Uterus (tissue), 4 donors: Measurements from ENCODE around the gene IL17A. TPM values are rescaled to one million over a fixed set of nuclear protein-coding genes. Genes with fewer than 3 reads are reported as not detected.

Source experiments
- DNase-seq, 2 donors: peaks; one replicate each; pipeline ENCODE4 v3.0.0-alpha.2; 2019 to 2020
- H3K27ac ChIP-seq, 2 donors: fragments of 200-600 bp; sonication (generic); 1 replicate in 1 of 2; 2 replicates in 1 of 2; pipeline ENCODE4 v1.5.1; 2016 to 2018
- H3K27me3 ChIP-seq, 2 donors: fragments of 200-600 bp; sonication (generic); one replicate each; pipeline ENCODE4 v1.5.1; 2018 to 2019; ENCODE audit warnings: control low read depth in 1 of 2
- H3K36me3 ChIP-seq, 2 donors: fragments of 200-600 bp; sonication (generic); one replicate each; pipeline ENCODE4 v1.5.1; 2019; ENCODE audit warnings: control low read depth in 1 of 2
- H3K4me1 ChIP-seq, 2 donors: fragments of 200-600 bp; sonication (generic); one replicate each; pipeline ENCODE4 v1.5.1; 2018 to 2019; ENCODE audit warnings: control low read depth in 1 of 2
- H3K4me3 ChIP-seq, 2 donors: fragments of 200-600 bp; sonication (generic); 1 replicate in 1 of 2; 2 replicates in 1 of 2; pipeline ENCODE4 v1.5.1; 2018 to 2019; ENCODE audit warnings: mild to moderate bottlenecking in 1 of 2
- H3K9me3 ChIP-seq, 2 donors: fragments of 200-600 bp; sonication (generic); one replicate each; pipeline ENCODE4 v1.5.1; 2019; ENCODE audit warnings: control low read depth in 1 of 2
- POLR2A ChIP-seq, 2 donors: fragments of 450-650 bp; IDR thresholded peaks; one replicate each; pipeline ENCODE4 v1.6.1; 2016; ENCODE audit warnings: antibody characterized with exemption in 2 of 2, mild to moderate bottlenecking in 1 of 2, moderate library complexity in 1 of 2
- intact Hi-C: fragments of 100-400 bp; cut with DNase I; formaldehyde crosslinking; loops from one replicate; pipeline ENCODE4 v1.15.1; 2023; ENCODE audit warnings: low total_unique reads
- total RNA-seq, 4 donors: library from RNA; depleted of rRNA in 3 of 4; stranded (reverse); fragments of >200 nt in 3 of 4; gene quantifications; one replicate each; pipeline versions ENCODE4 v1.1.0 to v1.2.4, GENCODE V29; 2014 to 2023
- TF ChIP-seq, protein P1 (sequence below), 4 experiments: fragments of 200-600 bp in 2 of 4; fragments of 450-650 bp in 2 of 4; sonication (generic) in 2 of 4; IDR thresholded peaks; one replicate each; pipeline ENCODE4 v1.5.1; 2016 to 2019; ENCODE audit warnings: antibody characterized with exemption in 4 of 4, mild to moderate bottlenecking in 2 of 4, moderate library complexity in 1 of 4
- donor health status: DM: yes; HTN: yes; CAD: no.

The IL17A gene
- total RNA-seq, 4 donors from 2014 or later, result 0.40 TPM; not detected in 3

DNA sequence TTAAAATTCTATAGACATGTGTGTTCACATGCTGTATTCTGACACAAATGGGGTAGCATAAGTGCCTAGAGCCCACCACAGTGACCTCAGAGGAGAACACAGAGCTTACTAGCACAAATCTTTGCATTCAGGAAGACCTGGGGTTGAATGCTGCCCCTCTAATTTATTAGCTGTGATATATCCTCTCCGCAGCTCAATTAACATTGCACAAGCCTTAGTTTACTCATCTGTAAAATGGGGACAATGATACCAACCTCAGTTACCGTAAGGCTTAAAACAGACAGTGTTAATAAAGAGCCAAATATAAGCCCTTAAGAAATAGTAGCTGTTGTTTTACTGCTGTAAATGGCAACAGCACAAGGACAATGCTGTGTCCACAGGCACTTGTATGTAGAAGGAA, 36.2 kb upstream of the IL17A start:
- Histone ChIP-seq H3K27ac (no peak overlapping the region), H3K27me3 (no peaks in the 10 kb centered on the region), H3K4me3 (no peak overlapping the region), H3K9me3 (no peaks in the 10 kb centered on the region), H3K36me3 (no peaks in the 10 kb centered on the region), H3K4me1 (no peaks in the 10 kb centered on the region)
- TF ChIP-seq, protein P1, sequence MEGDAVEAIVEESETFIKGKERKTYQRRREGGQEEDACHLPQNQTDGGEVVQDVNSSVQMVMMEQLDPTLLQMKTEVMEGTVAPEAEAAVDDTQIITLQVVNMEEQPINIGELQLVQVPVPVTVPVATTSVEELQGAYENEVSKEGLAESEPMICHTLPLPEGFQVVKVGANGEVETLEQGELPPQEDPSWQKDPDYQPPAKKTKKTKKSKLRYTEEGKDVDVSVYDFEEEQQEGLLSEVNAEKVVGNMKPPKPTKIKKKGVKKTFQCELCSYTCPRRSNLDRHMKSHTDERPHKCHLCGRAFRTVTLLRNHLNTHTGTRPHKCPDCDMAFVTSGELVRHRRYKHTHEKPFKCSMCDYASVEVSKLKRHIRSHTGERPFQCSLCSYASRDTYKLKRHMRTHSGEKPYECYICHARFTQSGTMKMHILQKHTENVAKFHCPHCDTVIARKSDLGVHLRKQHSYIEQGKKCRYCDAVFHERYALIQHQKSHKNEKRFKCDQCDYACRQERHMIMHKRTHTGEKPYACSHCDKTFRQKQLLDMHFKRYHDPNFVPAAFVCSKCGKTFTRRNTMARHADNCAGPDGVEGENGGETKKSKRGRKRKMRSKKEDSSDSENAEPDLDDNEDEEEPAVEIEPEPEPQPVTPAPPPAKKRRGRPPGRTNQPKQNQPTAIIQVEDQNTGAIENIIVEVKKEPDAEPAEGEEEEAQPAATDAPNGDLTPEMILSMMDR (IDR thresholded peaks at IDR 0.05), result no peak
- no peak for DNase-seq
- intact Hi-C loops, result no loop called here

DNA sequence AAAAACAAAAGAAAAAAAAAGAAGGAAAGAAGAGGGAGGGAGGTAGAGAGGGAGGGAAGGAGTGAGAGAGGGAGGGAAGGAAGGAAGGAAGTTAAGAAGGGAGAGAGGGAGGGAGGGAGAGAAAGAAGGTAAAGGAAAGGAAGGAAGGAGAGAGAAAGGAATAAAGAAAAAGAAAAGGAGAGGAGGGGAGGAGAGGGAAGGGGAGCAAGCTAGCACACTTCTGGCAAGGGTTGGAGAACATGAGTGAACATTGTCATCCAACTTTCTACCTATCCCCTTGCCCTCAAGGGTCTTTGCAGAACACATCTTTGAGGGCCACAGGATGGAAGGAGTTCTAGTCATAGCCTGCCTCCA, 34.1 kb upstream of the IL17A start:
- TF ChIP-seq, protein P1 (IDR thresholded peaks at IDR 0.05), result no peak
- no peak for TF ChIP-seq POLR2A (IDR thresholded peaks at IDR 0.05)
- Histone ChIP-seq H3K4me1 (no peaks in the 10 kb centered on the region), H3K27ac (no peak overlapping the region), H3K36me3 (no peaks in the 10 kb centered on the region), H3K4me3 (no peak overlapping the region), H3K9me3 (no peaks in the 10 kb centered on the region), H3K27me3 (no peaks in the 10 kb centered on the region)
- intact Hi-C loops, result no loop called here
- DNase-seq, result no peak

DNA sequence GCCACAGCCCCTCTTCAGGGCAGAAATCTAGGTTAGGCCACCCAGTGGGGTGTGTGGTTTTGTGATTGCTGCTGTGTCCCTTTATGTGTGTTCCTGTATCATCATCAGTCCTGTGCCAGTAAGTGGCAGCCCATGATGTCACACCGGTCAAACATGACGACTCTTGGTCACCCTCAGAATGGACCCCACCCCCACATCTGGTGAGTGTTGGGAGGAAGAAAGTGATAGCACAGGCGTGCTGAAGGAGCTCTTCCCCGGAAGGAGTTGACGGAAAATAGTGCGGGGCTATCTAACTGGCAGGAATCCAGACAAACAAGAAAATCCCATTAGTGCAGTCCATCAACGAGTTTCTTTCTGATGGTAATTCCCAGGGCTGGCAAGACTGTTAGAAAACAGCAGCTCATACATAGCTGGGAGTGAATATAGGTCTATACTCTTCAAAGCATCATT, 33.4 kb upstream of the IL17A start:
- H3K4me3 ChIP-seq, result no peak overlapping the region
- no peaks in the 10 kb centered on the region for H3K27me3 ChIP-seq
- H3K4me1 ChIP-seq, result no peaks in the 10 kb centered on the region
- intact Hi-C loops, result no loop called here
- TF ChIP-seq, protein P1 (IDR thresholded peaks at IDR 0.05), result no peak
- no peak for TF ChIP-seq POLR2A (IDR thresholded peaks at IDR 0.05)
- DNase-seq, result no peak
- no peak overlapping the region for H3K27ac ChIP-seq
- H3K9me3 ChIP-seq, result no peaks in the 10 kb centered on the region
- H3K36me3 ChIP-seq, result no peaks in the 10 kb centered on the region

DNA sequence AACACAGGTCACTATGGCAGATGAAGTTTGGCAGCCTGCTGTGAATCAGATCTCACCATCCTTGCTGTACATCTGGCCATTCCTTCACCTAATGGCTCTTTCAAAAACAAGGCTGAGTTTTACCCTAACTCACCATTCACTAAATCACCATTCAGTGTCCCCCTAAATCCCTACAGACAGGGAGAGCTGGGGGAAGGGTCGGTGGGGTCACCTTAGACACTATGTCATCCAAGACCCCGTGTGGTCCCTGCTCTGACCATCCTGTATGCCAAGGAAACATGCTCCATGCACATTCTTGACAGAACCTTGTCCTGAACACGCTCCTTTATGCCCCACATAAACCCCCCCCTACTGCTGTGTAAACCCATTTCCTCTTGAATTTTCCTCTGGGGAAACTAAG, 31.8 kb upstream of the IL17A start:
- H3K27me3 ChIP-seq, result no peaks in the 10 kb centered on the region
- H3K9me3 ChIP-seq, result no peaks in the 10 kb centered on the region
- H3K36me3 ChIP-seq, result no peaks in the 10 kb centered on the region
- intact Hi-C loops, result no loop called here
- TF ChIP-seq POLR2A (IDR thresholded peaks at IDR 0.05), result no peak
- TF ChIP-seq, protein P1 (IDR thresholded peaks at IDR 0.05), result no peak
- H3K4me1 ChIP-seq, result no peaks in the 10 kb centered on the region
- DNase-seq, result no peak
- no peak overlapping the region for H3K4me3 ChIP-seq
- H3K27ac ChIP-seq, result no peak overlapping the region

DNA sequence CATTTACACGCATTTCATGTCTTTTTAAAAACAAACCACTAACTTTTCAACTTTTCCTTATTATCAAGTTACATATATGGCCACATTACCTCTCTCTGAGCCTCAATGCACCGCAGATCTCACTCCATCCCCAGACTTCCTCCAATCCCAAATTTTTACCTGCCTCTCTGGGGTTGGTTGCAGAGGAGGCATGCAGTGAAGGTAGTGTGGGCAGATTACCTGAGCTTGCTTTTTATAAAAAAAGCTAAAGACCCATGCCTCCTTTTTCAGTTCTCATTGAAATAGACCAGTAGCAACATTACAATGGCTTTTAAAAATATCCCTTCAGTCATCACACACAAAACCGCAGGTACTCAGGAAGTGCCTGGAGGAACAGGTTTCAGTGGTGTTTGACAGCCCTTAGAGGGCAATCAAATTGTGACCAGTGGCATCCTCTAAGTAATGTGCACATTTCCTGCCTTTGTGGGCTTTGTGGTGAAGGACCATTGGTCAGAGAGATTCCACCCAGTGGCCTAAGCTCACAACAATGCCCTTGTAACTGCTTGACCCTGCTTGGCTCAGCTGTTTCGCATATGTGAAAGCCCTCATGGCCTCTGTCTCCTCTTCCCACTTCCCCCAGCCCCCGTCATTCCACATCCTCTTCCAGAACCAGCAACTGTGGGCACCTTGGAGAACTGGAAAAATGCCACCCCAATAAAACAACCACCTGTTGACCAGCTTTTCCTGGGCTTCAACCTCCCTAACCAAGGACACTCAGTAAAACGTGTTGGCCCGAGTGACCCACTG, 30.2 kb upstream of the IL17A start:
- Histone ChIP-seq H3K9me3 (no peaks in the 10 kb centered on the region), H3K27me3 (no peaks in the 10 kb centered on the region), H3K4me1 (no peaks in the 10 kb centered on the region), H3K27ac (no peak overlapping the region), H3K4me3 (no peak overlapping the region), H3K36me3 (no peaks in the 10 kb centered on the region)
- no peak for DNase-seq
- TF ChIP-seq, protein P1 (IDR thresholded peaks at IDR 0.05), result no peak
- TF ChIP-seq POLR2A (IDR thresholded peaks at IDR 0.05), result no peak
- intact Hi-C loops, result no loop called here
